Stomach smooth muscle (tissue), 2 donors: Measurements from ENCODE around the gene ANO7.

Source experiments
- H3K27ac ChIP-seq: one replicate; pipeline ENCODE4 v1.7.0; 2013; ENCODE audit warnings: mild to moderate bottlenecking, low read length, inconsistent platforms
- H3K27me3 ChIP-seq, 2 donors: one replicate each; pipeline ENCODE4 v1.7.0; 2013; ENCODE audit warnings: low read length in 2 of 2; ENCODE audit not compliant: insufficient read depth in 2 of 2, control insufficient read depth in 1 of 2
- H3K36me3 ChIP-seq, 2 donors: one replicate each; pipeline ENCODE4 v1.7.0; 2013; ENCODE audit warnings: low read length in 2 of 2; ENCODE audit not compliant: control insufficient read depth in 2 of 2, insufficient read depth in 2 of 2
- H3K4me1 ChIP-seq: one replicate; pipeline ENCODE4 v1.7.0; 2013; ENCODE audit warnings: low read length; ENCODE audit not compliant: control insufficient read depth, insufficient read depth
- H3K4me3 ChIP-seq, 2 donors: one replicate each; pipeline ENCODE4 v1.7.0; 2013; ENCODE audit warnings: low read length in 2 of 2
- H3K9ac ChIP-seq, 2 donors: one replicate each; pipeline ENCODE4 v1.7.0; 2013; ENCODE audit warnings: low read length in 2 of 2, mild to moderate bottlenecking in 1 of 2
- H3K9me3 ChIP-seq, 2 donors: one replicate each; pipeline ENCODE4 v1.7.0; 2013; ENCODE audit warnings: low read length in 2 of 2; ENCODE audit not compliant: control insufficient read depth in 2 of 2
- donor health status: healthy.
- donor health status: Pancreatic carcinoma.

The ANO7 gene

GRCh38 chr2:241268716-241269445, 80.4 kb downstream of the ANO7 start:
- H3K9ac ChIP-seq: no peak overlapping the region
- H3K4me1 ChIP-seq: peaks cover 33% of the 10 kb centered on the region
- no peaks in the 10 kb centered on the region for H3K27me3 ChIP-seq

GRCh38 chr2:241269707-241270520, 81.4 kb downstream of the ANO7 start:
- H3K4me1 ChIP-seq: peaks cover 33% of the 10 kb centered on the region
- no peaks in the 10 kb centered on the region for H3K27me3 ChIP-seq
- no peak overlapping the region for H3K9ac ChIP-seq
- peaks cover 18 to 19% of the 10 kb centered on the region in 2 donors for H3K36me3 ChIP-seq
- no peak overlapping the region for H3K27ac ChIP-seq
- H3K9me3 ChIP-seq: no peaks in the 10 kb centered on the region
- peak overlapping the region in 1 of 2 donors; percentile 80 for H3K4me3 ChIP-seq

More at GRCh38 chr2:241268716-241269445, 80.4 kb downstream of the ANO7 start:
- peaks cover 18 to 23% of the 10 kb centered on the region in 2 donors for H3K36me3 ChIP-seq
- no peak overlapping the region for H3K4me3 ChIP-seq
- H3K9me3 ChIP-seq: no peaks in the 10 kb centered on the region
- no peak overlapping the region for H3K27ac ChIP-seq

- Histone ChIP-seq H3K4me3 (peak overlapping the region; percentile 70 to 80), H3K4me1 (peaks cover 33% of the 10 kb centered on the region), H3K36me3 (peaks cover 14 to 16% of the 10 kb centered on the region in 2 donors), H3K9ac (peak overlapping the region in 1 of 2 donors; percentile 71), H3K9me3 (no peaks in the 10 kb centered on the region), H3K27me3 (no peaks in the 10 kb centered on the region), H3K27ac (no peak overlapping the region)
These were observed 82.1 kb downstream of the ANO7 start for GRCh38 chr2:241270531-241270930.

DNA sequence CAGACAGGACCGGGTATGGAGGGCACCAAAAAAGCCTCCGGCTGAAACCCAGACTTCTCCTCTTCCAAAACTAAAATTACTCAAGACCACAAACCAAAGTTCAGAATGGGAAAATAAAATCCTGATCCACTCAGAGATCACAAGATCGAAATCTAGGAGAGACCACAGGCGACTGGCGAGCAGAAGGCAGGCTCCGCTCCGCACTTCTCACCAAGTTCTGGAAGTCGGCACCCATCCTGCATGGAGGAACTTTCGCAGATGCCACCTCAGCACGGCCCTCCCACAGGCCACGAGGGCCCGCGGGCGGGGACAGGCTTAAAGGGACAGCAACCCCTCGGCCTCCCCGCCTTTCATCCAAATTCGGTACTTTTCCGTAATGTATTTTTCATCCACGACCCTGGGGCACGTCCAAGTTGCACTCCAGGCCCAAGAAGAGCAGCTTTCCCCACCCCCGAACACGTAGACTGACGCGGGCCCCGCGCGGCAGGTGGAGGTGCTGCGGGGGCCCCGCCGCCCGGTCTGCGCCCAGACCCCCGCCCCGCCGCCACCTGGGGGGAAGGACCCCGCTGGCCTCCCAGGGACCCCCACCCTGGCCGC, 83.3 kb downstream of the ANO7 start:
- peaks cover 33% of the 10 kb centered on the region for H3K4me1 ChIP-seq
- H3K4me3 ChIP-seq: peak overlapping the region; percentile 70 to 80
- H3K9ac ChIP-seq: peak overlapping the region; percentile 62 to 71
- no peaks in the 10 kb centered on the region for H3K9me3 ChIP-seq
- H3K36me3 ChIP-seq: peaks cover 7 to 8% of the 10 kb centered on the region in 2 donors
- H3K27ac ChIP-seq: peak overlapping the region; percentile 83
- no peaks in the 10 kb centered on the region for H3K27me3 ChIP-seq

DNA sequence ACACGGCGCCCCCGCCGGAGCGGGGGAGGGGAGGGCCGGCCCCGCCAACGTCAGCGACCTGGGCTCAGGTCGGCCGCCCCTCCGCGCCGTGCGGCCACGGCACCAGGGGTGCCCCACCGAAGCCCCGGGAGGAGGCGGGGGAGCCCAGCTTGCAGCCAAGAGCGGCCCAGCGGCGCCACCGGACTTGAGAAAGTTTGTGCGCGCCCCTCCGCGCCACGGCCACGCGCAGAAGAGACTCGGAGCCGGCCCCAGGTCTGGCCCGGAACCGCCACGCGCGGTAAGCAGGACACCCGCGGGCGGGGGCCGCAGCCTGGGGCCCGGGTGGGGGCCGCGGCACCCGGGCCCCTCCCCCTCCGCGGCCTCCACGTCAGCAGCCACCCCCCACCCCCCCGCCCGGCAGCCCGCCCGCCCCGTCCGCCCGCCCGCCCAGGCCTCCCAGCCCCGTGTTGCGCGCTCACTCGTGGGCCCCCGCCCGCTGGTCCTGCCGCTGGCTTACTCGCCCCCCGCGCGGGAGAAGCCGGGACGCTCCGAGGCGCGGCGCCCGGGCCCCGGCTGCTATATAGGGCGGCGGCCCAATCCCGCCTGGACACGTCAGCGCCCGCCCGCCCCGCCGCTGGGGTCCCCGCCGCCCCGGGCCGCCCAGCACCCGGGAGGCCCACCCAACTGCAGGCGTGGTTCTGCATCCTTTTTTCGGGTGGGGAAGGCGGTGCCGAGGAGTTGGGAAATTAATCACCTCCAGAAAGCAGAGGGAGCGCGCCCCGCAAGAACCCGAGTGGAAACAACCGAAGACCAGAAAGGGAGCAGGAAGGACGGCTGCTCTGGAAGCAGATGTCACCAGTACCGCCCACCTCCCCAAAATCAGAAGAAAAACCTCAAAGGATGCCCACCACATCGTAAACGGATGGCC, 84.1 kb downstream of the ANO7 start:
- Histone ChIP-seq H3K36me3 (peaks cover 3 to 6% of the 10 kb centered on the region in 2 donors), H3K4me3 (peak overlapping the region; percentile 70 to 80), H3K9ac (peak overlapping the region; percentile 69 to 71), H3K27ac (peak overlapping the region; percentile 83), H3K4me1 (peaks cover 33% of the 10 kb centered on the region), H3K9me3 (no peaks in the 10 kb centered on the region), H3K27me3 (no peaks in the 10 kb centered on the region)

DNA sequence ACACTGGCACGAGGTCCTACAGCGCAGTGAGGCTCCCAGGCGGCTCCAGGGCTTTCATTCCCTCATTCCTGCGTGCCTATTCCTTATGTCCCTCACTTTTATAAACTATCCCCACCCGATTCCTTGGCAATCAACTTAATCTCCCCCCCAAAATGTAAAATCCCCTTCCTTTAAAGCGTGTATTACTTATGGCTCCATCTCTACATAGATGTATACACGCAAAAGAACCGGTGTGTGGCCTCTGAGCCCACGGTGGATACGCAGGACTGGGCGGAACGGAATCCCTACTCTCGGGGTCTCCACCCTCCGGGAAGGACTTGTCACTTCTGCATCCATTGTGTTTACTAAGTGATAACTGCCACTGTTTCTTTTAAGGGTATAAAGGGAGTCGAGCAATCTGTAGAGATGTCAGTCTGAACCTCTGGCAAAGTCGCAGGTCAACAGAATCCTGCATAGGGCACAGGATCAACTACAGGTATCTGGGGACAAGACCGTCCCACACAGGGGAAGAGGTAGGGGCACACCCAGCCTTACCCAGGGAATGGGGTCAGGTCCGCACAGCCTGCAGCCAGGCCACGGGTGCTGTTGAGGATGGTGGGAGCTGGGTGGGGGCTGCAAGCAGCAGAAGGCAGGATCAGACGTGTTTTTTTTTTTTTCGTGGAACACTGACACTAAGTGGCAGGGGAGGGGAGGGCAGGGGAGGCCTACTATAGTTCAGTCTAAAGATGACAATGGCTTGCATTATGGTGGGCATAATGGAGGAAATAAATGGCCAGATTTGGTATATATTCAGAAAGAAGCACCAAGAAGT, 84.9 kb downstream of the ANO7 start:
- Histone ChIP-seq H3K9ac (peak overlapping the region; percentile 59 to 69), H3K27ac (peak overlapping the region; percentile 18), H3K9me3 (no peaks in the 10 kb centered on the region), H3K4me1 (peaks cover 31% of the 10 kb centered on the region), H3K36me3 (no peaks in the 10 kb centered on the region), H3K4me3 (peak overlapping the region; percentile 57 to 80), H3K27me3 (no peaks in the 10 kb centered on the region)

DNA sequence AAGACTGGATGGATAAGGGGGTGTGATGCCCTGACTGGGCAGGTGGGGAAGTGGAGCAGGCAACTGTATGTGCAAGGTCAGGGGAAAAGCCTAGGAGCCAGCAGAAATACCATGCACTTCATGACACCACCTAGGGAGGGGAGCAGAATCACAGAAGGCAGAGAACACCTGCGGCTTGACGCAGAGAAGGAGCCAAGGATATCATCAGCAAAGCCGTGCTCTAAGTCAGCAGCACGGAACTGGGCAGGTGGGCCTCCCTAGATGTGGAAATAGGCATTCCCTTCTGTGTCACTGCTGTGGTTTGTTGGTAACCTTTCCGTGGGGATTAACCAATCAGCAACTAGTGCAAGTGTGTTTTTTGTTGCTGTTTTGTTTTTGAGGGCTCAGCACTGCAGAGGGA, 85.7 kb downstream of the ANO7 start:
- no peak overlapping the region for H3K9ac ChIP-seq
- H3K27me3 ChIP-seq: no peaks in the 10 kb centered on the region
- no peak overlapping the region for H3K27ac ChIP-seq
- H3K36me3 ChIP-seq: no peaks in the 10 kb centered on the region
- no peak overlapping the region for H3K4me3 ChIP-seq
- peaks cover 27% of the 10 kb centered on the region for H3K4me1 ChIP-seq
- H3K9me3 ChIP-seq: no peaks in the 10 kb centered on the region
